Stomach (tissue), 9 donors: ENCODE results near the gene B3GNT7. TPM values are rescaled to one million over a fixed set of nuclear protein-coding genes. Genes with fewer than 3 reads are reported as not detected.

Experiments
- DNase-seq, 2 donors: peaks; one replicate each; pipeline versions ENCODE4 v3.0.0 to v3.0.0-alpha.2; 2013 to 2019
- H3K27ac ChIP-seq, 5 donors: fragments of 200-600 bp in 4 of 5; sonication (generic) in 4 of 5; one replicate each; pipeline ENCODE4 v1.5.1; 2013 to 2019; ENCODE audit warnings: mild to moderate bottlenecking in 1 of 5, moderate library complexity in 1 of 5
- H3K27me3 ChIP-seq, 3 donors: fragments of 200-600 bp; sonication (generic); one replicate each; pipeline ENCODE4 v1.5.1; 2017 to 2019; ENCODE audit warnings: mixed run types in 1 of 3
- H3K36me3 ChIP-seq, 4 donors: fragments of 200-600 bp; sonication (generic); 1 replicate in 3 of 4; 2 replicates in 1 of 4; pipeline ENCODE4 v1.5.1; 2016 to 2019
- H3K4me1 ChIP-seq, 4 donors: fragments of 200-600 bp; sonication (generic); one replicate each; pipeline ENCODE4 v1.5.1; 2016 to 2019
- H3K4me3 ChIP-seq, 4 donors: fragments of 200-600 bp; sonication (generic) in 3 of 4; one replicate each; pipeline ENCODE4 v1.5.1; 2016 to 2019; ENCODE audit warnings: mild to moderate bottlenecking in 1 of 4
- H3K9me3 ChIP-seq, 4 donors: fragments of 200-600 bp; sonication (generic); one replicate each; pipeline ENCODE4 v1.5.1; 2016 to 2019
- EP300 ChIP-seq: sonication (generic); formaldehyde crosslinking; IDR thresholded peaks from one replicate; pipeline ENCODE4 v1.6.1; 2017; ENCODE audit warnings: antibody characterized with exemption
- POLR2A ChIP-seq, 4 donors: fragments of 450-650 bp; IDR thresholded peaks; one replicate each; pipeline ENCODE4 v1.6.1; 2016; ENCODE audit warnings: antibody characterized with exemption in 4 of 4, control low read depth in 2 of 4, mild to moderate bottlenecking in 1 of 4, moderate library complexity in 1 of 4
- POLR2AphosphoS5 ChIP-seq, 3 donors: sonication (generic); formaldehyde crosslinking; IDR thresholded peaks; one replicate each; pipeline ENCODE4 v1.6.1; 2016; ENCODE audit warnings: antibody characterized with exemption in 3 of 3
- WGBS, 5 donors: extraction: QIAGEN DNeasy Blood & Tissue Kit in 3 of 5; methylation state at CpG; one replicate each; pipeline versions ENCODE4 v1.1.5 to v1.1.7; 2013 to 2018; 5-methylcytosine and 5-hydroxymethylcytosine counted together
- intact Hi-C: fragments of 100-400 bp; cut with DNase I; formaldehyde crosslinking; loops from one replicate; pipeline ENCODE4 v1.15.1; 2023; ENCODE audit warnings: low total_unique reads
- polyA plus RNA-seq, 3 donors: library from polyadenylated mRNA; stranded (reverse); fragments of 200-250 nt; gene quantifications; one replicate each; pipeline ENCODE4 v1.2.3, GENCODE V29; 2013
- total RNA-seq, 5 donors: library from RNA; depleted of rRNA; stranded (reverse); fragments of >200 nt; gene quantifications; one replicate each; pipeline versions ENCODE4 v1.1.0 to v1.2.3, GENCODE V29; 2014 to 2016
- TF ChIP-seq, protein P1 (sequence below), 7 experiments: fragments of 450-650 bp in 4 of 7; fragments of 200-600 bp in 3 of 7; sonication (generic) in 3 of 7; IDR thresholded peaks; one replicate each; pipeline ENCODE4 v1.5.1; 2016 to 2019; ENCODE audit warnings: antibody characterized with exemption in 7 of 7, control low read depth in 2 of 7, mild to moderate bottlenecking in 1 of 7
- donor health status: healthy with polysubstance abuse.
- donor health status: Bipolar disorder and iron deficiency.
- donor health status: healthy.

B3GNT7 gene
- total and polyA plus RNA-seq, 8 donors: 1.9 to 156 (median 16.3) TPM

DNA sequence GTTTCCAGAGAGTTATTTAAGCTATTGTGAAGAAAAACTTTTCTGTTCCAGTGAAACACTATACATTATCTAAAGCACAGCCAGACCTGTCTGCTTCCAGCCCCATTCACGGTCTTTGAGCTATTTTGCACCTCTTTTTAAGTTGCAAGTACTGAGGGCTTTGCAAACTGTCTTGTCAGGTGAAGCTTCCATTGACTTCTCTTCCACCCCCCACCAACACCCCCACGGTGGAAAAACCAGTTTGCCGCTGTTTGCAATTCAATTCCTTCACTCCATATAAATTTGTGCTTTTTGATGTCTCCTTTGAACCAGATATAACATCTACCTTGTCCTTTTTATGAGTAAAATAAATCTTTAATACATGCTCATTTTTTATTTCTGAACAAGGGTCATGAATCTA, 15.7 kb downstream of the B3GNT7 start:
- H3K36me3 ChIP-seq: no peaks in the 10 kb centered on the region
- 66 to 71% (median 70%) methylated on average over 3 of the region's 3 CpGs for WGBS, 5 donors
- peaks cover 0 to 9% (median 5%) of the 10 kb centered on the region in 3 donors for H3K27me3 ChIP-seq
- peak overlapping the region in 1 of 5 donors; percentile 89 for H3K27ac ChIP-seq
- DNase-seq: peak in 1 of 2 donors; percentile 12
- TF ChIP-seq, protein P1, sequence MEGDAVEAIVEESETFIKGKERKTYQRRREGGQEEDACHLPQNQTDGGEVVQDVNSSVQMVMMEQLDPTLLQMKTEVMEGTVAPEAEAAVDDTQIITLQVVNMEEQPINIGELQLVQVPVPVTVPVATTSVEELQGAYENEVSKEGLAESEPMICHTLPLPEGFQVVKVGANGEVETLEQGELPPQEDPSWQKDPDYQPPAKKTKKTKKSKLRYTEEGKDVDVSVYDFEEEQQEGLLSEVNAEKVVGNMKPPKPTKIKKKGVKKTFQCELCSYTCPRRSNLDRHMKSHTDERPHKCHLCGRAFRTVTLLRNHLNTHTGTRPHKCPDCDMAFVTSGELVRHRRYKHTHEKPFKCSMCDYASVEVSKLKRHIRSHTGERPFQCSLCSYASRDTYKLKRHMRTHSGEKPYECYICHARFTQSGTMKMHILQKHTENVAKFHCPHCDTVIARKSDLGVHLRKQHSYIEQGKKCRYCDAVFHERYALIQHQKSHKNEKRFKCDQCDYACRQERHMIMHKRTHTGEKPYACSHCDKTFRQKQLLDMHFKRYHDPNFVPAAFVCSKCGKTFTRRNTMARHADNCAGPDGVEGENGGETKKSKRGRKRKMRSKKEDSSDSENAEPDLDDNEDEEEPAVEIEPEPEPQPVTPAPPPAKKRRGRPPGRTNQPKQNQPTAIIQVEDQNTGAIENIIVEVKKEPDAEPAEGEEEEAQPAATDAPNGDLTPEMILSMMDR (IDR thresholded peaks at IDR 0.05): no peak
- no peak for TF ChIP-seq EP300
- TF ChIP-seq POLR2AphosphoS5 (IDR thresholded peaks at IDR 0.05): no peak
- TF ChIP-seq POLR2A (IDR thresholded peaks at IDR 0.05): no peak
- H3K4me3 ChIP-seq: no peak overlapping the region
- intact Hi-C loops: loop anchor here (5.0 kb wide), 2 partner anchors 114 to 184 kb away; no protein-coding TSS in a partner anchor
- peaks cover 0 to 7% (median 0%) of the 10 kb centered on the region in 4 donors for H3K9me3 ChIP-seq
- H3K4me1 ChIP-seq: peaks cover 0 to 31% (median 16%) of the 10 kb centered on the region in 4 donors

GRCh38 chr2:231411831-231412617, 16.5 kb downstream of the B3GNT7 start:
- H3K27me3 ChIP-seq: peaks cover 0 to 9% (median 5%) of the 10 kb centered on the region in 3 donors
- H3K4me1 ChIP-seq: peaks cover 0 to 28% (median 16%) of the 10 kb centered on the region in 4 donors
- no peaks in the 10 kb centered on the region for H3K36me3 ChIP-seq
- H3K4me3 ChIP-seq: peak overlapping the region; percentile 57 to 73 (median 60)
- peaks cover 0 to 7% (median 0%) of the 10 kb centered on the region in 4 donors for H3K9me3 ChIP-seq
- peak overlapping the region; percentile 56 to 89 (median 67) for H3K27ac ChIP-seq
- WGBS, 5 donors: 2 to 8% (median 3%) methylated on average over 21 to 67 of the region's 67 CpGs
- peak; percentile 87 to 94 for DNase-seq
- intact Hi-C loops: loop anchor here (5.0 kb wide), 2 partner anchors 115 to 185 kb away; no protein-coding TSS in a partner anchor
- TF ChIP-seq EP300 (no peak), POLR2AphosphoS5 (IDR thresholded peaks at IDR 0.05) (peak in 1 of 3 donors; percentile 70), POLR2A (IDR thresholded peaks at IDR 0.05) (no peak)
- TF ChIP-seq, protein P1 (IDR thresholded peaks at IDR 0.05): peak in 5 of 7 experiments; percentile 71 to 88 (median 78)

GRCh38 chr2:231412618-231412963, 17.1 kb downstream of the B3GNT7 start:
- 39 to 49% (median 40%) methylated on average over 5 to 9 of the region's 9 CpGs for WGBS, 5 donors
- Histone ChIP-seq H3K4me3 (peak overlapping the region; percentile 57 to 73 (median 60)), H3K4me1 (peaks cover 0 to 28% (median 16%) of the 10 kb centered on the region in 4 donors), H3K27ac (peak overlapping the region in 2 of 5 donors; percentile 56 to 89), H3K9me3 (peaks cover 0 to 7% (median 0%) of the 10 kb centered on the region in 4 donors), H3K27me3 (peaks cover 0 to 9% (median 5%) of the 10 kb centered on the region in 3 donors), H3K36me3 (no peaks in the 10 kb centered on the region)
- intact Hi-C loops: loop anchor here (5.0 kb wide), 2 partner anchors 115 to 185 kb away; no protein-coding TSS in a partner anchor
- TF ChIP-seq EP300 (no peak), POLR2A (IDR thresholded peaks at IDR 0.05) (no peak), POLR2AphosphoS5 (IDR thresholded peaks at IDR 0.05) (no peak)
- TF ChIP-seq, protein P1 (IDR thresholded peaks at IDR 0.05): no peak
- no peak for DNase-seq

- DNase-seq: peak in 1 of 2 donors; percentile 14
- peaks cover 0 to 28% (median 16%) of the 10 kb centered on the region in 4 donors for H3K4me1 ChIP-seq
- H3K27ac ChIP-seq: no peak overlapping the region
- intact Hi-C loops: loop anchor here (5.0 kb wide), 2 partner anchors 116 to 186 kb away; no protein-coding TSS in a partner anchor
- H3K9me3 ChIP-seq: peaks cover 0 to 7% (median 0%) of the 10 kb centered on the region in 4 donors
- TF ChIP-seq EP300 (no peak), POLR2AphosphoS5 (IDR thresholded peaks at IDR 0.05) (no peak), POLR2A (IDR thresholded peaks at IDR 0.05) (no peak)
- TF ChIP-seq, protein P1 (IDR thresholded peaks at IDR 0.05): no peak
- peaks cover 0 to 9% (median 5%) of the 10 kb centered on the region in 3 donors for H3K27me3 ChIP-seq
- no peak overlapping the region for H3K4me3 ChIP-seq
- WGBS, 5 donors: 86 to 95% (median 90%) methylated on average over 6 of the region's 6 CpGs
- H3K36me3 ChIP-seq: no peaks in the 10 kb centered on the region
Observed at GRCh38 chr2:231413456-231413855, 17.9 kb downstream of the B3GNT7 start.
